ENCODE data around the gene CROCC2.

DNA sequence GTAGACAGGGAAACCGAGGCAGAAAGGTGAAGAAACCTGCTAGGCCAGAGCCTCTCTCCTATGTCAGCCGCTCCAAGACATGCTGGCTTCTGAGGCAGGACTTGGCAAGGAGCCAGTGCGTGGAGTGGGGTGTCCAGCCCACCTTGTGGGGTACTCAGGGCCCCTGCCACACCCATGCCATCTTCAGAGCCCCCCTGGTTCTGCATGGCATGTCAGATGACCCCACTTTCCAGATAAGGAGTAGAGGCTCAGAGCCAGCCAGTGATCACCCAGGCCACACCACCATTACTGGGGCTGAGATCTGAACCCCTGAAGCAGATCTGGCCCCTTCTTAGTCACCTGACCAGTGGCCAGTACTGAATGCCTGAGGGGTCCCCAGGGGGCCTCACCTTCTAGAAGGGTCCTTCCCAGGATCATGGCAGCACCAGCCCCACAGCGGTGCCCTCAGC is 14.7 kb downstream of the CROCC2 start:
- TF ChIP-seq, protein P1, sequence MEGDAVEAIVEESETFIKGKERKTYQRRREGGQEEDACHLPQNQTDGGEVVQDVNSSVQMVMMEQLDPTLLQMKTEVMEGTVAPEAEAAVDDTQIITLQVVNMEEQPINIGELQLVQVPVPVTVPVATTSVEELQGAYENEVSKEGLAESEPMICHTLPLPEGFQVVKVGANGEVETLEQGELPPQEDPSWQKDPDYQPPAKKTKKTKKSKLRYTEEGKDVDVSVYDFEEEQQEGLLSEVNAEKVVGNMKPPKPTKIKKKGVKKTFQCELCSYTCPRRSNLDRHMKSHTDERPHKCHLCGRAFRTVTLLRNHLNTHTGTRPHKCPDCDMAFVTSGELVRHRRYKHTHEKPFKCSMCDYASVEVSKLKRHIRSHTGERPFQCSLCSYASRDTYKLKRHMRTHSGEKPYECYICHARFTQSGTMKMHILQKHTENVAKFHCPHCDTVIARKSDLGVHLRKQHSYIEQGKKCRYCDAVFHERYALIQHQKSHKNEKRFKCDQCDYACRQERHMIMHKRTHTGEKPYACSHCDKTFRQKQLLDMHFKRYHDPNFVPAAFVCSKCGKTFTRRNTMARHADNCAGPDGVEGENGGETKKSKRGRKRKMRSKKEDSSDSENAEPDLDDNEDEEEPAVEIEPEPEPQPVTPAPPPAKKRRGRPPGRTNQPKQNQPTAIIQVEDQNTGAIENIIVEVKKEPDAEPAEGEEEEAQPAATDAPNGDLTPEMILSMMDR (IDR thresholded peaks at IDR 0.05) = no peak
- TF ChIP-seq POLR2A (IDR thresholded peaks at IDR 0.05) = no peak

Measured in Peyer's patch (tissue), 4 donors.